ENCODE measurements around the gene BOK. TPM values are rescaled to one million over a fixed set of nuclear protein-coding genes. Genes with fewer than 3 reads are reported as not detected.

The BOK gene
- total and polyA plus RNA-seq, 7 donors = 6.2 to 112 (median 46.6) TPM

- Histone ChIP-seq H3K9me3 (no peaks in the 10 kb centered on the region), H3K4me1 (peaks cover 0 to 24% (median 20%) of the 10 kb centered on the region in 4 donors), H3K36me3 (peaks cover 0 to 37% (median 14%) of the 10 kb centered on the region in 4 donors), H3K4me3 (no peak overlapping the region), H3K27ac (no peak overlapping the region), H3K27me3 (no peaks in the 10 kb centered on the region)
- intact Hi-C loops (cut with DNase I) = no loop called here
- TF ChIP-seq POLR2A (IDR thresholded peaks at IDR 0.05) (no peak), CTCF (IDR thresholded peaks at IDR 0.05) (no peak), POLR2AphosphoS5 (IDR thresholded peaks at IDR 0.05) (no peak), EP300 (IDR thresholded peaks at IDR 0.05) (no peak)
- 97 to 98% methylated on average over 27 of the region's 27 CpGs for WGBS, 2 donors
- no peak for DNase-seq
Observed at GRCh38 chr2:241607162-241607885, 48.8 kb downstream of the BOK start.

- H3K4me3 ChIP-seq = no peak overlapping the region
- no peak for TF ChIP-seq EP300 (IDR thresholded peaks at IDR 0.05)
- TF ChIP-seq POLR2AphosphoS5 (IDR thresholded peaks at IDR 0.05) = no peak
- 73 to 89% methylated on average over 10 of the region's 10 CpGs for WGBS, 2 donors
- H3K27ac ChIP-seq = no peak overlapping the region
- intact Hi-C loops (cut with DNase I) = no loop called here
- H3K4me1 ChIP-seq = peaks cover 0 to 26% (median 20%) of the 10 kb centered on the region in 4 donors
- no peaks in the 10 kb centered on the region for H3K27me3 ChIP-seq
- no peak for DNase-seq
- H3K9me3 ChIP-seq = no peaks in the 10 kb centered on the region
- peaks cover 0 to 26% (median 9%) of the 10 kb centered on the region in 4 donors for H3K36me3 ChIP-seq
Observed at GRCh38 chr2:241608881-241609280, 50.3 kb downstream of the BOK start.

- Histone ChIP-seq H3K27me3 (no peaks in the 10 kb centered on the region), H3K4me1 (peaks cover 0 to 26% (median 23%) of the 10 kb centered on the region in 4 donors), H3K27ac (peak overlapping the region; percentile 80 to 84 (median 84)), H3K36me3 (peaks cover 0 to 14% (median 7%) of the 10 kb centered on the region in 4 donors), H3K9me3 (no peaks in the 10 kb centered on the region), H3K4me3 (peak overlapping the region; percentile 45 to 67 (median 66))
- intact Hi-C loops (cut with DNase I) = loop anchor here (1.0 to 5.0 kb wide), 5 partner anchors 27 to 253 kb away; partner anchors contain the start of genes ATG4B, FARP2, STK25 and THAP4
- peak; percentile 93 for DNase-seq
- 9 to 10% methylated on average over 76 of the region's 76 CpGs for WGBS, 2 donors
- TF ChIP-seq POLR2A (IDR thresholded peaks at IDR 0.05) = peak in 1 of 2 donors; percentile 8
- TF ChIP-seq CTCF (IDR thresholded peaks at IDR 0.05) = peak in 3 of 4 experiments; percentile 21 to 73 (median 45)
- TF ChIP-seq POLR2AphosphoS5 (IDR thresholded peaks at IDR 0.05) = peak in 2 of 4 donors; percentile 30 to 37
- TF ChIP-seq EP300 (IDR thresholded peaks at IDR 0.05) = no peak
Observed at GRCh38 chr2:241609859-241610793, 51.6 kb downstream of the BOK start.

- DNase-seq = no peak
- Histone ChIP-seq H3K27ac (peak overlapping the region; percentile 80 to 84 (median 84)), H3K27me3 (no peaks in the 10 kb centered on the region), H3K36me3 (peaks cover 0 to 5% (median 2%) of the 10 kb centered on the region in 4 donors), H3K4me1 (peaks cover 0 to 26% (median 23%) of the 10 kb centered on the region in 4 donors), H3K9me3 (no peaks in the 10 kb centered on the region), H3K4me3 (no peak overlapping the region)
- TF ChIP-seq EP300 (IDR thresholded peaks at IDR 0.05) = no peak
- TF ChIP-seq POLR2A (IDR thresholded peaks at IDR 0.05) = no peak
- no peak for TF ChIP-seq CTCF (IDR thresholded peaks at IDR 0.05)
- TF ChIP-seq POLR2AphosphoS5 (IDR thresholded peaks at IDR 0.05) = no peak
- WGBS, 2 donors = 95 to 97% methylated on average over 13 of the region's 13 CpGs
- intact Hi-C loops (cut with DNase I) = loop anchor here (2.0 to 5.0 kb wide), 4 partner anchors 44 to 254 kb away; partner anchors contain the start of genes FARP2 and STK25
Observed at GRCh38 chr2:241611062-241611461, 52.5 kb downstream of the BOK start.

Measured in sigmoid colon (tissue), 7 donors.